GM21526 (cell line): ENCODE results near the gene TRA2B.

Source experiments
- ATAC-seq: cut with Tn5 transposase; IDR thresholded peaks from one replicate; pipeline ENCODE4 v1.9.1; 2021; ENCODE audit warnings: moderate library complexity; ENCODE audit not compliant: unreplicated experiment, low FRiP score

The TRA2B gene

DNA sequence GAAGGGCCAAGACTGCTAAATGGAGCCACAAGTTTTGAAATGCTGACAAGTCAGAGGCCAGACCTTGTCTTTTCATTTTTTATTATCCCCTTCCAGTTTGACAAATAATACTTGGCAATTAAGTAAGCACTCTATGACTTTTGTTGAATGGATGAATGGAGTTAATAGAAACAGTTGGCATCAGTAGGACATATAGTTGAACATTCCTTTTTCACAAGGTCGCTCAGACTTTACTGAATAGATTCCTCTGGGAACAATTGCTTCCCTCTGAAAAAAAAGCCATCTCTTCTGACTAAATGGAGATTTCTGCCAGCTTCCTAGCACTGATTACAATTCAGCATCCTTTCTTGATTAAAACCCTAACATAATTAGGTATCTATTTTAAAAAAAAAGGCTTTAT lies 53.2 kb downstream of the TRA2B start:
- no peak for ATAC-seq

- ATAC-seq: no peak
Measured at GRCh38 chr3:185881926-185882325, 55.9 kb downstream of the TRA2B start.

DNA sequence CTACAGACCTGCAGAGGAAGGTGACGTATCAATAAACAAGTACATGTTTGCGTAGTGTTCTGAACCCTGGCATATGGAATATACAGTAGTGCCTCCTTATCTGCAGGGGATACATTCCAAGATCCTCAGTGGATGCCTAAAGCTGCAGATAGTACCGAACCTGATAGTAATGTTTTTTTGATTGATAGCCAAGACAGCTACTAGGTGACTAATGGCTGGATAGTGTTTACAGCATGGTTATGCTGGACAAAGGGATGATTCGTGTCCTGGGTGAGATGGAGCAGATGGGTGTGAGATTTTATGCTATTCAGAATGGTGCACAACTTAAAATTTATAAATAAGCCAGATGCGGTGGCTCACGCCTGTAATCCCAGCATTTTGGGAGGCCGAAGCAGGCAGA lies 57.2 kb downstream of the TRA2B start:
- ATAC-seq: no peak

- no peak for ATAC-seq
Measured at GRCh38 chr3:185878920-185879319, 58.9 kb downstream of the TRA2B start.

DNA sequence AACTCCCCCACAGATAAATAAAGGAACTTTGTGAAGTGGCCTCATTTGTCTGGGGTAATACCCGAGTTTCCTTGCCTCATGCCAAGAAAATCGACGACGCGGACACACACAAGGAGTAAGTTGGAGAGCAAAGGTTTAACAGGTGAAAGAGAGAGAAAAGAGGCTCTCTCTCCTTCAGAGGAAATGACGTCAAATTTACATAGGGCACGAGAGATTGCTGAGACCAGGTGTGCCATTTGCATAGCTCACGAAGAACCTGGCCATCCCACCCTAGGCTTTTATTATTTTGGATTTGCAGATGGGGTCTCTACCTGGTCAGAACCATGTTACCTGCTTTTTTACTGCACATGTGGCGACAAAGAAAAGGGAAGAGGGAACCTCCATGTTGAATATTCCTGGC lies 63.7 kb downstream of the TRA2B start:
- no peak for ATAC-seq

DNA sequence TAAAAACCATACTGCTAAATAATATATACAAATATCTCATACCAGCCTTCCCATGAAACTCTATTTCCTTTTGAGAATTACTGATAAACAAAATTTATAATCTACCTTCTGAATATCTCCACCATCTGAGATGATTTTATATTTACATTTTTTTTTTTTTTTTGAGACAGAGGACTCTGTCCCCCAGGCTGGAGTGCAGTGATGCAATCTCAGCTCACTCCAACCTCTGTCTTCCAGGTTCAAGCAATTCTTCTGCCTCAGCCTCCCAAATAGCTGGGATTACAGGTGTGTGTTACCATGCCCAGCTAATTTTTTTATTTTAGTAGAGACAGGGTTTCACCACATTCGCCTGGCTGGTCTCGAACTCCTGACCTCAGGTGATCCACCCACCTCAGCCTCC lies 70.2 kb downstream of the TRA2B start:
- no peak for ATAC-seq

- no peak for ATAC-seq
Measured at GRCh38 chr3:185866995-185867394, 70.8 kb downstream of the TRA2B start.

DNA sequence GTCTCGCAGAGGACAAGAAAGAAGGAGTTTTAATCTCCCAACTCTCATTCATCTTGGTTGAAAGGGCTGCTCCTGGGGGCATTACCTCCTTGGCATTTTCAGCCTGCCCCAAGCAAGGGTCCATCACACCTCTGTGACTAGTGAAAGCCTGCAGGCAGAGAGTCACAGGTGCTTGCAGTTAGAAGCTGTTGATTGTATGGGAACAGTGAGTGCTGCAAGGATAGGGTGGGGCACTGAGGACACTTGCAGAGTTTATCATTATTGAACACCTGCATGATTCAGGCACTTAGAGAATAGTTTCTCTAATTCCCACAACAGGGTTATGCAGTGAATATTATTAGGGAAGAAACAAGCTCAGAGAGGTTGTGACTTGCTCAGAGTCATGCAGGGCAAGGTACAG lies 71.3 kb downstream of the TRA2B start:
- ATAC-seq: no peak
